Natural killer cell treated with Interleukin-12 subunit alpha and Interleukin-12 subunit beta and Interleukin-15 and Interleukin-18, amount 100 ng/mL, for 72 hours (primary cell): ENCODE data around the gene TRAPPC2B. TPM values are rescaled to one million over a fixed set of nuclear protein-coding genes. Genes with fewer than 3 reads are reported as not detected.

ENCODE experiments used
- ATAC-seq, 2 donors: fragments of 150-1000 bp; cut with Tn5 transposase in 1 of 2; sonication (Bioruptor Pico), chemical (Tn5 transposase) in 1 of 2; 2 replicates each; pipeline ENCODE4 v1.10.0; 2021
- DNase-seq: peaks from one replicate; pipeline ENCODE4 v3.0.0; 2022; ENCODE audit warnings: low spot score
- H3K27ac Mint-ChIP-seq, 2 donors: 1 replicate in 1 of 2; 2 replicates in 1 of 2; pipeline ENCODE4 v1.8.0; 2022; ENCODE audit warnings: mixed read lengths in 2 of 2, mild to moderate bottlenecking in 1 of 2, moderate library complexity in 1 of 2
- H3K27me3 Mint-ChIP-seq, 2 donors: 1 replicate in 1 of 2; 2 replicates in 1 of 2; pipeline ENCODE4 v1.8.0; 2022; ENCODE audit warnings: mixed read lengths in 2 of 2
- H3K36me3 Mint-ChIP-seq: one replicate; pipeline ENCODE4 v1.8.0; 2022; ENCODE audit warnings: mixed read lengths
- H3K4me1 Mint-ChIP-seq, 2 donors: 1 replicate in 1 of 2; 2 replicates in 1 of 2; pipeline ENCODE4 v1.8.0; 2022; ENCODE audit warnings: low read depth in 2 of 2, mixed read lengths in 2 of 2, mild to moderate bottlenecking in 1 of 2
- H3K4me3 Mint-ChIP-seq: one replicate; pipeline ENCODE4 v1.8.0; 2022; ENCODE audit warnings: mixed read lengths
- H3K9me3 Mint-ChIP-seq: 2 replicates; pipeline ENCODE4 v1.8.0; 2022; ENCODE audit warnings: mixed read lengths
- total RNA-seq, 2 donors: library from RNA; stranded (reverse); gene quantifications; one replicate each; pipeline ENCODE4 v1.2.3, GENCODE V29; 2022

Gene TRAPPC2B
- 1 to 10 TPM; 3.5 to 5.2 TPM for total RNA-seq

- Mint-ChIP-seq H3K4me1 (peaks cover 16 to 18% of the 10 kb centered on the region in 2 donors), H3K27me3 (no peaks in the 10 kb centered on the region), H3K4me3 (peak within 1 kb of the TSS; percentile 89), H3K9me3 (peaks cover 6% of the 10 kb centered on the region), H3K36me3 (peaks cover 31% of the 10 kb centered on the region), H3K27ac (peak within 1 kb of the TSS; percentile 86 to 87)
- DNase-seq (peak; percentile 98), ATAC-seq (peak; percentile 96 to 98)
Measured at GRCh38 chr19:57362997-57363687, at the start of gene TRAPPC2B, which contains the start of gene ZNF547. TSS of gene TRAPPC2B (plus strand) at chr19:57363551. CDS start at chr19:57364834, 1,283 bp downstream. TSS of gene ZNF547 (plus strand) at chr19:57363551. CDS start at chr19:57368556, 5,005 bp downstream.

- peaks cover 0 to 4% of the 10 kb centered on the region in 2 donors for H3K4me1 Mint-ChIP-seq
- DNase-seq, result no peak
- peaks cover 12% of the 10 kb centered on the region for H3K9me3 Mint-ChIP-seq
- ATAC-seq, result no peak
- H3K27me3 Mint-ChIP-seq, result peaks cover 45 to 46% of the 10 kb centered on the region in 2 donors
- H3K27ac Mint-ChIP-seq, result no peak overlapping the region
- H3K36me3 Mint-ChIP-seq, result peaks cover 25% of the 10 kb centered on the region
- H3K4me3 Mint-ChIP-seq, result no peak overlapping the region
Measured at GRCh38 chr19:57314146-57314545, 49.2 kb upstream of the TRAPPC2B start.

GRCh38 chr19:57317503-57317902 lies 45.8 kb upstream of the TRAPPC2B start:
- Mint-ChIP-seq H3K36me3 (peaks cover 24% of the 10 kb centered on the region), H3K4me3 (no peak overlapping the region), H3K27ac (no peak overlapping the region), H3K27me3 (peaks cover 45 to 46% of the 10 kb centered on the region in 2 donors), H3K9me3 (peaks cover 8% of the 10 kb centered on the region), H3K4me1 (peaks cover 22 to 26% of the 10 kb centered on the region in 2 donors)
- ATAC-seq (no peak), DNase-seq (no peak)

- no peak for DNase-seq
- Mint-ChIP-seq H3K27ac (peak overlapping the region; percentile 92 to 96), H3K9me3 (peaks cover 12% of the 10 kb centered on the region), H3K4me3 (peak overlapping the region; percentile 99), H3K36me3 (peaks cover 29% of the 10 kb centered on the region), H3K27me3 (peaks cover 25 to 31% of the 10 kb centered on the region in 2 donors), H3K4me1 (peaks cover 27 to 31% of the 10 kb centered on the region in 2 donors)
- ATAC-seq, result no peak
Measured at GRCh38 chr19:57319869-57320179, 43.5 kb upstream of the TRAPPC2B start.

GRCh38 chr19:57320180-57321084 lies 42.9 kb upstream of the TRAPPC2B start, which contains the start of gene ZNF543:
TSS of gene ZNF543 (plus strand) at chr19:57320472. CDS start at chr19:57320854, 382 bp downstream.
- peaks cover 20 to 25% of the 10 kb centered on the region in 2 donors for H3K27me3 Mint-ChIP-seq
- H3K4me3 Mint-ChIP-seq, result peak within 1 kb of the TSS; percentile 99
- H3K36me3 Mint-ChIP-seq, result peaks cover 30% of the 10 kb centered on the region
- DNase-seq (peak; percentile 94), ATAC-seq (peak; percentile 100)
- H3K9me3 Mint-ChIP-seq, result peaks cover 12% of the 10 kb centered on the region
- H3K4me1 Mint-ChIP-seq, result peaks cover 27 to 31% of the 10 kb centered on the region in 2 donors
- peak within 1 kb of the TSS; percentile 92 to 96 for H3K27ac Mint-ChIP-seq

GRCh38 chr19:57321116-57321515 lies 42.2 kb upstream of the TRAPPC2B start:
- H3K27ac Mint-ChIP-seq, result peak overlapping the region; percentile 92 to 96
- DNase-seq (no peak), ATAC-seq (no peak)
- peaks cover 26% of the 10 kb centered on the region for H3K36me3 Mint-ChIP-seq
- peaks cover 9% of the 10 kb centered on the region for H3K9me3 Mint-ChIP-seq
- H3K4me1 Mint-ChIP-seq, result peaks cover 27 to 31% of the 10 kb centered on the region in 2 donors
- peaks cover 13 to 18% of the 10 kb centered on the region in 2 donors for H3K27me3 Mint-ChIP-seq
- peak overlapping the region; percentile 99 for H3K4me3 Mint-ChIP-seq

- peak overlapping the region; percentile 92 to 96 for H3K27ac Mint-ChIP-seq
- peaks cover 27 to 31% of the 10 kb centered on the region in 2 donors for H3K4me1 Mint-ChIP-seq
- H3K36me3 Mint-ChIP-seq, result peaks cover 20% of the 10 kb centered on the region
- DNase-seq (no peak), ATAC-seq (no peak)
- H3K9me3 Mint-ChIP-seq, result peaks cover 7% of the 10 kb centered on the region
- peaks cover 9 to 12% of the 10 kb centered on the region in 2 donors for H3K27me3 Mint-ChIP-seq
- peak overlapping the region; percentile 99 for H3K4me3 Mint-ChIP-seq
Measured at GRCh38 chr19:57321751-57322150, 41.6 kb upstream of the TRAPPC2B start.

GRCh38 chr19:57324992-57325391 lies 38.4 kb upstream of the TRAPPC2B start:
- H3K9me3 Mint-ChIP-seq, result peaks cover 7% of the 10 kb centered on the region
- DNase-seq (no peak), ATAC-seq (no peak)
- H3K27ac Mint-ChIP-seq, result no peak overlapping the region
- no peak overlapping the region for H3K4me3 Mint-ChIP-seq
- peaks cover 23 to 25% of the 10 kb centered on the region in 2 donors for H3K4me1 Mint-ChIP-seq
- no peaks in the 10 kb centered on the region for H3K27me3 Mint-ChIP-seq
- H3K36me3 Mint-ChIP-seq, result peaks cover 45% of the 10 kb centered on the region

GRCh38 chr19:57327993-57328392 lies 35.4 kb upstream of the TRAPPC2B start:
- DNase-seq (no peak), ATAC-seq (no peak)
- no peaks in the 10 kb centered on the region for H3K9me3 Mint-ChIP-seq
- no peaks in the 10 kb centered on the region for H3K27me3 Mint-ChIP-seq
- H3K27ac Mint-ChIP-seq, result no peak overlapping the region
- peaks cover 0 to under 1% of the 10 kb centered on the region in 2 donors for H3K4me1 Mint-ChIP-seq
- no peak overlapping the region for H3K4me3 Mint-ChIP-seq
- H3K36me3 Mint-ChIP-seq, result peaks cover 43% of the 10 kb centered on the region

- no peak overlapping the region for H3K27ac Mint-ChIP-seq
- ATAC-seq (no peak), DNase-seq (no peak)
- H3K4me1 Mint-ChIP-seq, result no peaks in the 10 kb centered on the region
- no peaks in the 10 kb centered on the region for H3K9me3 Mint-ChIP-seq
- H3K36me3 Mint-ChIP-seq, result peaks cover 21% of the 10 kb centered on the region
- no peaks in the 10 kb centered on the region for H3K27me3 Mint-ChIP-seq
- no peak overlapping the region for H3K4me3 Mint-ChIP-seq
Measured at GRCh38 chr19:57334191-57334590, 29.2 kb upstream of the TRAPPC2B start.

- DNase-seq, result no peak
- no peaks in the 10 kb centered on the region for H3K4me1 Mint-ChIP-seq
- H3K27ac Mint-ChIP-seq, result no peak overlapping the region
- no peaks in the 10 kb centered on the region for H3K27me3 Mint-ChIP-seq
- H3K9me3 Mint-ChIP-seq, result peaks cover 3% of the 10 kb centered on the region
- peaks cover 14% of the 10 kb centered on the region for H3K36me3 Mint-ChIP-seq
- no peak for ATAC-seq
- no peak overlapping the region for H3K4me3 Mint-ChIP-seq
Measured at GRCh38 chr19:57338877-57339276, 24.5 kb upstream of the TRAPPC2B start.

- DNase-seq (no peak), ATAC-seq (no peak)
- H3K27ac Mint-ChIP-seq, result no peak overlapping the region
- H3K4me1 Mint-ChIP-seq, result no peaks in the 10 kb centered on the region
- H3K9me3 Mint-ChIP-seq, result peaks cover 3% of the 10 kb centered on the region
- H3K36me3 Mint-ChIP-seq, result peaks cover 4% of the 10 kb centered on the region
- H3K4me3 Mint-ChIP-seq, result no peak overlapping the region
- H3K27me3 Mint-ChIP-seq, result peaks cover 12 to 28% of the 10 kb centered on the region in 2 donors
Measured at GRCh38 chr19:57342582-57342981, 20.8 kb upstream of the TRAPPC2B start.

- ATAC-seq (no peak), DNase-seq (no peak)
- H3K27ac Mint-ChIP-seq, result no peak overlapping the region
- H3K4me1 Mint-ChIP-seq, result peaks cover 24 to 29% of the 10 kb centered on the region in 2 donors
- no peak overlapping the region for H3K4me3 Mint-ChIP-seq
- peaks cover 22% of the 10 kb centered on the region for H3K36me3 Mint-ChIP-seq
- peaks cover 12% of the 10 kb centered on the region for H3K9me3 Mint-ChIP-seq
- peaks cover 14 to 33% of the 10 kb centered on the region in 2 donors for H3K27me3 Mint-ChIP-seq
Measured at GRCh38 chr19:57348136-57348535, 15.2 kb upstream of the TRAPPC2B start.
